HS-5 (cell line): Measurements from ENCODE around the gene NCOA5.

Source experiments
- DNase-seq: peaks from one replicate; pipeline ENCODE4 v3.0.0-alpha.2; 2012; ENCODE audit warnings: low read depth

The NCOA5 gene

GRCh38 chr20:46014517-46015396 lies 75.0 kb downstream of the NCOA5 start:
- no peak for DNase-seq

- DNase-seq, result no peak
These were observed 75.8 kb downstream of the NCOA5 start for GRCh38 chr20:46013829-46014516.

- DNase-seq, result no peak
These were observed 76.4 kb downstream of the NCOA5 start for GRCh38 chr20:46013322-46013828.

GRCh38 chr20:46012921-46013320 lies 76.8 kb downstream of the NCOA5 start:
- DNase-seq, result no peak

- no peak for DNase-seq
These were observed 77.9 kb downstream of the NCOA5 start for GRCh38 chr20:46011631-46012482.
